GM18526 (cell line): ENCODE results near the gene PRKAG1.

ENCODE experiments used
- POLR2A ChIP-seq: IDR thresholded peaks from 3 replicates; pipeline ENCODE4 v1.6.1; 2011; ENCODE audit not compliant: insufficient read length; ENCODE audit errors: extremely low read depth

Gene PRKAG1

DNA sequence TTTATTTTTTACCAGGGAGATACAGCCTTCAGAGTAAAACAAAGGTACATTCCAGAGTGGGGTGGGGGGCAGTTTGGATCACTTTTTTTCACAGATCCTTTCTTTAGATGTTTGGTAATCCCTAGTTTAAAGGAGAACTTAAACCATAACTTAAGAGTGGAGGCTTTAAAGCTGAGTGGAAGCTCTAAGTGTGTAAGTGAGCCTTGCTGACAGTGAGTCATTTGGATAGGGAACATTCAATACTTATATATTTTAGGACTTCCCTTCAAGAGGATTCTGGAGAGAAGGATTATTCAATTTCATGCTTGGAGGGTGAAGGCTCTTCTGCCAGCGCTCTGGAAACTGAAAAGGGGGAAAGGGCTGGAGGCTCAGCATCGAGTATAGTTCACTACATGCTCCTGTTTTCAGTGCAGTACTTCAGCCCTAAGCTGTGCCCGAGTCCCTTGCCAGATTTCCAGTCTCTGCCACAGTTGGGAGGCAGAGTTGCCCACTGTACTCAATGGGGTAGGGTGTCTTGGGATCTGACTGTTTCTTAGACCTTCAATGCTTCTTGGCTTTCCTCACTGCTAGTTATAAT is 8.4 kb downstream of the PRKAG1 start:
- no peak for TF ChIP-seq POLR2A

GRCh38 chr12:49008943-49009342 is 9.6 kb downstream of the PRKAG1 start:
- no peak for TF ChIP-seq POLR2A

- TF ChIP-seq POLR2A, result no peak
Observed at GRCh38 chr12:49000346-49000745, 18.2 kb downstream of the PRKAG1 start.

DNA sequence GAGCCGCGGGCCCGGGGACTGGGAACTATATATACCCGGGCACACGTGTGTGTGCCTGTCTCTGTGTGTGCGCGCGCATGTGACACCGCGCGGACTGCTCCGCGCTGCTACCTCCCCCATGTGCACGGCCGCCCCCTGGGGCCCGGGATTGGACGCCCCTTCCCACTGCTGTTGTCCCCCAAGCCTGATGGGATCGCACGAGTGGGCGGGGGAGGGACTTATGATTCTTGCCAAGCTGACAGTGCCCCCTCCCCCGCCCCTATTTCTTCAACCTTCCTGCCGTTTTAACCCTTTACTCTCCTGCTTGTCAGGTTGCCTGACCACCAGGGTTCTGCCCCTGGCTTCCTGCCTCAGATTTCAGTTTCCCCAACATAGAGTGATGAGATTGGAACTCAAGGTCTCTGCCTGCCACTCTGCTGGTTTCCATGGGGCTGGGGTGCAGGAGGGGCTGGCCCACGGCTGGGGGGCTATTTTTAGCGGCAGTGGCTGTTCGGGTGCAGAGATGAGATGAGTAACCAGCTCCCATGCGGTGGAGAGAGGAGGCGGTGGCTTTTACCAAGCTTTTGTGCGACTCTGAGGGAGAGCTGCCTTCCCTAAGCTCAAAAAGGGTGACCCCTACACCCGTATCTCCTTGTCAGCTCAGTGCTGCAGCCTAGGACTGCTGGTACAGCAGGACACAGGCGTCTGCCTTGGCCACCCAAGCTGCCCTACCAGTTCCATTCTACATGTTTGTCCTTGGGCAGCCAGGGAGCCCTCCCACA is 19.0 kb downstream of the PRKAG1 start, which contains the start of gene DDN:
Gene DDN (minus strand): TSS at position 5 of the 761 bp plus-strand sequence. CDS start 88 bp downstream, outside the sequence.
- TF ChIP-seq POLR2A, result peak; percentile 36

GRCh38 chr12:48998497-48999353 is 19.9 kb downstream of the PRKAG1 start:
- TF ChIP-seq POLR2A, result no peak

DNA sequence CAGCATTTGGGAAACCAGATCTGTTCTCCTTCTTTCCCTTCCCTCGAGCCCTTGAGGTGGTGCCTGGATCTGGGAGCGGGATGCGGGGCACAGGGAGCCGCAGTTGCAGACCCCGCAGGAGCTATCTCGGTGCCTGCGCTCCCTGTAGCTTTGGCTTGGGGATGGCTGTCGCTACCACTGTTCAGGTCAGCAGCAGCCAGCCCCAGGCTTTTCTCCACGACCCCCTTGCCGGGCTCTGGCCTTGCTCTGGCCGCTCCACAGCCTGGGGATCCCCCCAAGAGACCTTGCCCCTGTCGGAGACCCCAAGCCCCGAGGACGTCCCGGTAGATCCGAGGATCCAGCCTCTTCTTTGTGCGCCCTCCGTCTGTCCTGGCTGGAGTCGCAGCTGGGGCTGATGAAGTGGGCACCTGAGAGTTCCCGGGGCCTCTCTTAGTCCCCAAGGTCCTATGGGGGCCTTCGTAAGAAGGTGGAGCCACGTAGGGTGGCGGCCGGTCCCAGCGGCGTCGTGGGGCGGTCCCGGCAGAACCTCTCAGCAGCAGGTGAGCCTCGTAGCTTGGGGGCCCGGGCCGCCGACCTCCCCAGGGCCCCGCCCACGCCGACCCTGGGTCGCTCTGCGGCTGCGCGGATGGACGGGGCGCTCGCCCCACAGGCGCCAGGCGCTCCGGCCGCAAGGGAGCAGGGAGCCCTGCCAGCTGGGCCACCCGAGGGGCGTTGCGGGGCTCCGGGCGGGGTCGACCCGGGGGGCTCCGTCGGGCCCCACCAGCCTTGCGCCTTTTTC is 20.7 kb downstream of the PRKAG1 start:
- peak; percentile 30 for TF ChIP-seq POLR2A

DNA sequence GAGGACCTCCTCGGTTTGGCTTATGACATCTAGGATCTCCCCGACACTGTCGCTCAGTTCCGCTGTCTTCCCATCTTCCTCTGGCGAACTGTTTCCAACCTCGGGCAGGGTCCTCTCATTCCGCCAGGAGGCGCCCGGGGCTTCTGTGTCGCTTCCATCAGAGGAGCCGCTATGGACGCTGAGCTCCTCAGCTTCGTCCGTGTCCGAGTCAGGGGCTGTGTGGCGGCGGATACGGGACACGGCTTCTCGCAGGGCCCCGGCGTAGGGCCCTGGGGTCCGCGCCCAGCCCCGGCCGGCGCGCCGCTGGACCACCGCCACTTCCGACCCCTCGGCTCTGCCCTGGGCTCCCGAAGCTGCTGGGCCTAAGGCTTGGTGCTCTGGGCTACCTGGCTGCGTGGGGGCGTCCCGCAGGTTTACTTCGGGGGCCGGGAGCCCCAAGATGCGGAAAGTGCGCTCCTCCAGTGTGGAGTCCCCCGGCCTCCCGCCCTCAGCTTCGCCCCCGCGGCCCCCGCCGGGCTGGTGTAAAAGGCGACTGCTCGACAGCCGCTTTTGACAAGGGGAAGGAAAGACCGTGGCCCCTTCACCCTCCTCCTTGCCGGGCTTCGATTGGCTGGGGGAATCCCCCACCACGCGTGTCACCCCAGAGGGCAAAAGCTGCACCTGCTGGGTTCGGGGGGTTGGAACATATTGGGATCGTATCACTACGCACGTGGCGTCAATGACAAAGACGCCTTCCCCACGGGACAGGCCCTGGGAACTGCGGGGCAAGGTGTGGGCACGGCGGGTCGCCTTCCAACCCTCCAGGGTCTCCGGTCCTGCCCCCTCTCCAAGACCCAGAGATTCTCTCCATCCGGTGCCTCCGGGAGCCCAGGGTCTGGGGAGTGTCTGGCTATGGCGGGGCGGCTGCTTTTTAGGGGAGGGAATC is 21.5 kb downstream of the PRKAG1 start:
- no peak for TF ChIP-seq POLR2A

DNA sequence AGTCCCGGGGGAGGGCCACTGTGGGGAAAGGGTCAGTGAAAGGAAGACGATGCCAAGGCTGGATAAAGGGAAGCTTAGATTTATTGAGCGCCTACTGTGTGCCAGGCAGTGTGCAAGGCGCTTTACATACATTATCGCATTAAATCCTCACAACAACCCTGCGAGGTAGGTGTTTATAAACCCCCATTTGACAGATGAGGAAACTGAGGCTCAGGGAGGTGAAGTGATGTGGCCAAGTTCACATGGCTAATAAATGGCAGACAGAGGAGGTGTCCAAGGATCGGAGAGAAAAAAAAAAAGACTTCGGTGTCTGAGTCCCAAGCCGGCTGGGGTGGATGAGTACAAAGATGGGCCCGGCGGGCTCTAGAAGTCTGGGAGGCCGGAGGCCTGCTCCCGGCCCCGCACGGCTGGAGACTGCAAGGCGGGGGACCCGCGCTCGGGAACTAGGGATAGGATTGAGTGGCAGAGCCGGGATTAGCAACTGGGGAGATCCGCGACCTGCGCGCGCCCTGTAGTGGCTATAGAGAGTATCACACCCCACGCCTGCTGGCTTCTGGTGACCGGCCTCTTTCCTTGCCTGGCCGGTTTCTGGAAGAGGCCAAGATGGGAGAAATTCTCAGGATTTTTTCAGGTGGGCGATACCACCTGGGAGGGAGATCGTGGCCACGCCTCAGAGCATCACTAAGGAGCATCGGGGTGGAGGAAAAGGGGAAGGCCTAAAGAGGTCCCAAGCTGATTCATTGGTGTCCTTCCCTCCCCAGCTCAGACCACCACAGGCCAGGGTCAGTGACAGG is 23.3 kb downstream of the PRKAG1 start:
- TF ChIP-seq POLR2A, result no peak

GRCh38 chr12:48994224-48995085 is 24.1 kb downstream of the PRKAG1 start:
- TF ChIP-seq POLR2A, result no peak

- no peak for TF ChIP-seq POLR2A
Observed at GRCh38 chr12:48993787-48994186, 24.8 kb downstream of the PRKAG1 start.

- TF ChIP-seq POLR2A, result no peak
Observed at GRCh38 chr12:48991247-48992050, 27.1 kb downstream of the PRKAG1 start.
